NCI-H510A (cell line): ENCODE measurements around the gene ZNF212.
"Not testable (repeated sequence)": the region's sequence is repeated elsewhere in the genome, so short reads cannot be mapped to it uniquely, and the experiment has no call there.

Experiments used
- DNase-seq: peaks from one replicate; lab custom pipeline; 2025; lab: John Stamatoyannopoulos, UW

The ZNF212 gene

GRCh38 chr7:149218469-149219420 lies 20.7 kb upstream of the ZNF212 start:
- DNase-seq = no peak

- DNase-seq = no peak
Observed at GRCh38 chr7:149220534-149220933, 18.9 kb upstream of the ZNF212 start.

GRCh38 chr7:149223176-149223575 lies 16.3 kb upstream of the ZNF212 start:
- no peak for DNase-seq

- no peak for DNase-seq
Observed at GRCh38 chr7:149223761-149224160, 15.7 kb upstream of the ZNF212 start.

- no peak for DNase-seq
Observed at GRCh38 chr7:149224352-149224751, 15.1 kb upstream of the ZNF212 start.

GRCh38 chr7:149225106-149225505 lies 14.3 kb upstream of the ZNF212 start:
- no peak for DNase-seq

- DNase-seq = no peak
Observed at GRCh38 chr7:149225656-149226055, 13.8 kb upstream of the ZNF212 start.

- DNase-seq = not testable (repeated sequence)
Observed at GRCh38 chr7:149226366-149226765, 13.1 kb upstream of the ZNF212 start.

- no peak for DNase-seq
Observed at GRCh38 chr7:149226840-149227494, 12.5 kb upstream of the ZNF212 start.

GRCh38 chr7:149228831-149229471 lies 10.5 kb upstream of the ZNF212 start:
- DNase-seq = no peak

- DNase-seq = no peak
Observed at GRCh38 chr7:149229526-149229925, 9.9 kb upstream of the ZNF212 start.

- no peak for DNase-seq
Observed at GRCh38 chr7:149232362-149232761, 7.1 kb upstream of the ZNF212 start.

GRCh38 chr7:149233655-149234204 lies 5.7 kb upstream of the ZNF212 start:
- DNase-seq = not testable (repeated sequence)

GRCh38 chr7:149237502-149237901 lies 1.9 kb upstream of the ZNF212 start:
- no peak for DNase-seq

GRCh38 chr7:149238051-149238450 lies 1.4 kb upstream of the ZNF212 start:
- DNase-seq = no peak

- DNase-seq = no peak
Observed at GRCh38 chr7:149240637-149241036, 1.2 kb downstream of the ZNF212 start.

GRCh38 chr7:149241696-149242095 lies 2.2 kb downstream of the ZNF212 start:
- DNase-seq = no peak

GRCh38 chr7:149245244-149245643 lies 5.8 kb downstream of the ZNF212 start:
- no peak for DNase-seq

- no peak for DNase-seq
Observed at GRCh38 chr7:149245744-149246143, 6.3 kb downstream of the ZNF212 start.

GRCh38 chr7:149248777-149249176 lies 9.3 kb downstream of the ZNF212 start:
- no peak for DNase-seq

GRCh38 chr7:149250151-149250550 lies 10.7 kb downstream of the ZNF212 start:
- DNase-seq = not testable (repeated sequence)

- DNase-seq = not testable (repeated sequence)
Observed at GRCh38 chr7:149251518-149251917, 12.1 kb downstream of the ZNF212 start.
